Duodenal mucosa (tissue), 2 donors: Measurements from ENCODE around the gene ADRA2A.

Source experiments
- H3K27ac ChIP-seq: one replicate; pipeline ENCODE4 v1.7.0; 2013; ENCODE audit warnings: low read depth, low read length
- H3K27me3 ChIP-seq, 2 donors: one replicate each; pipeline ENCODE4 v1.7.0; 2013; ENCODE audit warnings: low read length in 2 of 2, control low read depth in 1 of 2; ENCODE audit not compliant: insufficient read depth in 2 of 2, control insufficient read depth in 1 of 2
- H3K36me3 ChIP-seq, 2 donors: one replicate each; pipeline ENCODE4 v1.7.0; 2013; ENCODE audit warnings: low read length in 2 of 2, control low read depth in 1 of 2; ENCODE audit not compliant: insufficient read depth in 2 of 2, control insufficient read depth in 1 of 2
- H3K4me1 ChIP-seq, 2 donors: one replicate each; pipeline ENCODE4 v1.7.0; 2013; ENCODE audit warnings: low read length in 2 of 2, control low read depth in 1 of 2; ENCODE audit not compliant: insufficient read depth in 2 of 2, control insufficient read depth in 1 of 2
- H3K4me3 ChIP-seq, 2 donors: one replicate each; pipeline ENCODE4 v1.7.0; 2013; ENCODE audit warnings: low read length in 2 of 2, low read depth in 1 of 2
- H3K9ac ChIP-seq, 2 donors: one replicate each; pipeline ENCODE4 v1.7.0; 2013; ENCODE audit warnings: low read length in 2 of 2, low read depth in 1 of 2
- H3K9me3 ChIP-seq, 2 donors: one replicate each; pipeline ENCODE4 v1.7.0; 2013; ENCODE audit warnings: low read length in 2 of 2, control low read depth in 1 of 2; ENCODE audit not compliant: control insufficient read depth in 1 of 2

The ADRA2A gene

GRCh38 chr10:111117528-111118277 lies 40.9 kb downstream of the ADRA2A start:
- H3K36me3 ChIP-seq = no peaks in the 10 kb centered on the region
- H3K4me3 ChIP-seq = no peak overlapping the region
- no peaks in the 10 kb centered on the region for H3K27me3 ChIP-seq
- H3K9me3 ChIP-seq = no peaks in the 10 kb centered on the region
- peaks cover 11 to 17% of the 10 kb centered on the region in 2 donors for H3K4me1 ChIP-seq
- no peak overlapping the region for H3K27ac ChIP-seq
- H3K9ac ChIP-seq = peak overlapping the region in 1 of 2 donors; percentile 13

GRCh38 chr10:111118758-111119157 lies 41.9 kb downstream of the ADRA2A start:
- Histone ChIP-seq H3K4me3 (no peak overlapping the region), H3K4me1 (peaks cover 9 to 17% of the 10 kb centered on the region in 2 donors), H3K9me3 (no peaks in the 10 kb centered on the region), H3K9ac (no peak overlapping the region), H3K27ac (no peak overlapping the region), H3K36me3 (no peaks in the 10 kb centered on the region), H3K27me3 (no peaks in the 10 kb centered on the region)

GRCh38 chr10:111119637-111120036 lies 42.8 kb downstream of the ADRA2A start:
- Histone ChIP-seq H3K4me1 (peaks cover 9 to 13% of the 10 kb centered on the region in 2 donors), H3K4me3 (no peak overlapping the region), H3K9ac (no peak overlapping the region), H3K27ac (no peak overlapping the region), H3K9me3 (no peaks in the 10 kb centered on the region), H3K27me3 (no peaks in the 10 kb centered on the region), H3K36me3 (no peaks in the 10 kb centered on the region)

- Histone ChIP-seq H3K36me3 (no peaks in the 10 kb centered on the region), H3K27me3 (no peaks in the 10 kb centered on the region), H3K9ac (no peak overlapping the region), H3K4me3 (no peak overlapping the region), H3K4me1 (peaks cover 8 to 9% of the 10 kb centered on the region in 2 donors), H3K27ac (no peak overlapping the region), H3K9me3 (no peaks in the 10 kb centered on the region)
Measured at GRCh38 chr10:111122127-111122526, 45.3 kb downstream of the ADRA2A start.

- no peaks in the 10 kb centered on the region for H3K9me3 ChIP-seq
- H3K36me3 ChIP-seq = no peaks in the 10 kb centered on the region
- no peak overlapping the region for H3K4me3 ChIP-seq
- H3K4me1 ChIP-seq = peaks cover under 1 to 5% of the 10 kb centered on the region in 2 donors
- no peaks in the 10 kb centered on the region for H3K27me3 ChIP-seq
- no peak overlapping the region for H3K9ac ChIP-seq
- no peak overlapping the region for H3K27ac ChIP-seq
Measured at GRCh38 chr10:111123883-111124282, 47.1 kb downstream of the ADRA2A start.

GRCh38 chr10:111125102-111125501 lies 48.3 kb downstream of the ADRA2A start:
- Histone ChIP-seq H3K9me3 (no peaks in the 10 kb centered on the region), H3K4me3 (no peak overlapping the region), H3K36me3 (no peaks in the 10 kb centered on the region), H3K4me1 (peaks cover 9 to 15% of the 10 kb centered on the region in 2 donors), H3K9ac (no peak overlapping the region), H3K27ac (no peak overlapping the region), H3K27me3 (no peaks in the 10 kb centered on the region)

- Histone ChIP-seq H3K9ac (no peak overlapping the region), H3K4me1 (peaks cover 14 to 22% of the 10 kb centered on the region in 2 donors), H3K27ac (no peak overlapping the region), H3K27me3 (no peaks in the 10 kb centered on the region), H3K9me3 (no peaks in the 10 kb centered on the region), H3K36me3 (no peaks in the 10 kb centered on the region), H3K4me3 (no peak overlapping the region)
Measured at GRCh38 chr10:111126077-111126476, 49.2 kb downstream of the ADRA2A start.

GRCh38 chr10:111127081-111127848 lies 50.4 kb downstream of the ADRA2A start:
- H3K9ac ChIP-seq = no peak overlapping the region
- no peaks in the 10 kb centered on the region for H3K36me3 ChIP-seq
- H3K27me3 ChIP-seq = no peaks in the 10 kb centered on the region
- H3K4me1 ChIP-seq = peaks cover 14 to 22% of the 10 kb centered on the region in 2 donors
- H3K9me3 ChIP-seq = no peaks in the 10 kb centered on the region
- H3K4me3 ChIP-seq = no peak overlapping the region
- no peak overlapping the region for H3K27ac ChIP-seq

GRCh38 chr10:111128331-111129180 lies 51.7 kb downstream of the ADRA2A start:
- H3K27ac ChIP-seq = no peak overlapping the region
- no peak overlapping the region for H3K9ac ChIP-seq
- no peak overlapping the region for H3K4me3 ChIP-seq
- H3K36me3 ChIP-seq = no peaks in the 10 kb centered on the region
- H3K27me3 ChIP-seq = no peaks in the 10 kb centered on the region
- no peaks in the 10 kb centered on the region for H3K9me3 ChIP-seq
- peaks cover 14 to 22% of the 10 kb centered on the region in 2 donors for H3K4me1 ChIP-seq

GRCh38 chr10:111129363-111129762 lies 52.5 kb downstream of the ADRA2A start:
- Histone ChIP-seq H3K27me3 (no peaks in the 10 kb centered on the region), H3K9me3 (no peaks in the 10 kb centered on the region), H3K27ac (no peak overlapping the region), H3K4me1 (peaks cover 14 to 22% of the 10 kb centered on the region in 2 donors), H3K36me3 (no peaks in the 10 kb centered on the region), H3K9ac (no peak overlapping the region), H3K4me3 (no peak overlapping the region)
